Measurements from ENCODE around the gene PLCL1. TPM values are rescaled to one million over a fixed set of nuclear protein-coding genes. Genes with fewer than 3 reads are reported as not detected.

Gene PLCL1
- total RNA-seq, 1 donor from 2014 or later, result 2.0 TPM

DNA sequence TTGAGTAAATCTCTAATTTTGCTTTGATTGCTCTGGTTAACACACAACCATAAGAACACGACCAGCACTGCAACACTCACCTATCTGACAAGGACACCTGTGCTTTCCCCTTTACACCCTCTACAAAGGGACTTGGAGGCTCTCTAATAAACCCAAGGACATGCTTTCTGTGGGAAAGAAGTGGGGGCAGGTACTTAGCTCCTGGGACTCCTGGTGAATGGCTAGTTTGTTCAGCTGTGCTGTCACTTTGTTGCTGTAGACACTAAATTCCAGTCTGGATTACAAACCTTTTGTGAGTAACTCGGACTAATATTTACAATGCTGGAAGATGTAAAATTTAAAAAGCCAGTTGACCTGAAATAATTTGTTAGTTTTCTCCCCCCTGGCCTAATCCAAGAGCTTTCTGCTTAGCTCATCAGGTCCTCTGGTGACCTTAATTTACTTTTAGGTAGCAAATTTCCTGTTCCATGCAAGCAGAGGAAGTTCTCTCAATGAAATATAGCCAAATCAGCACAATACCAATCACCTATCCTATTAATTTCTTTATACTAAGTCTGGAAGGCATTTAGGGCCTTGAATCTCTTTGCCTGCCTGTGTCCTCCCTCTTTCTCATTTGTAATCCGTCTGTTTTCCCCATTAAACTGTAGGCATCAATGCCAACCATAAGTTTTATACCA is 67.5 kb downstream of the PLCL1 start:
- no peak overlapping the region for H3K4me3 Mint-ChIP-seq
- no peaks in the 10 kb centered on the region for H3K36me3 Mint-ChIP-seq
- no peaks in the 10 kb centered on the region for H3K9me3 Mint-ChIP-seq
- H3K27me3 Mint-ChIP-seq (ENCODE audit: low read depth), result peaks cover 36% of the 10 kb centered on the region
- no peak for DNase-seq (ENCODE audit: low spot score in 2 of 2, unreplicated experiment in 2 of 2)
- H3K4me1 Mint-ChIP-seq, result peaks cover 24% of the 10 kb centered on the region
- no peak overlapping the region for H3K27ac Mint-ChIP-seq
- TF ChIP-seq CTCF (IDR thresholded peaks at IDR 0.05; ENCODE audit: unreplicated experiment), result no peak

DNA sequence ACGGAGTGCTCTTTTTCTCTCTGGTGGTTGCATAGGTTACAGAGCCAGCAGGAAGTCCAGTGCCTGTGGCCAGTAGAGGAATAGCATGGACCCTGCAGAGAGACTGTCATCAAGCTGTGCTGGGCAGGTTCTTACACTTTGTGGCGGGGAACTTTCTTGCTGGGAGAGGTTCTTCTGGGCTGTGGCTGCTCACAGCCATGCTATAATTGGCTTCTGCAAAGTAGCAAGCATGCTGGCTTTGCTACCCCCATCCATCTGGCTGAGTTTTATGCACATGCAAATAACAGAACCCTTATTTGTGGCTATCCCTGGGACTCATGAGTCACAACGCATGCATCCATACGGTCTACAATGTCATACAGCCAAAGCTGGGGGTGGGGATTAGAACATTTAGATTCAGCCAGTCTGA is 68.9 kb downstream of the PLCL1 start:
- no peak overlapping the region for H3K27ac Mint-ChIP-seq
- H3K4me3 Mint-ChIP-seq, result no peak overlapping the region
- H3K9me3 Mint-ChIP-seq, result no peaks in the 10 kb centered on the region
- no peaks in the 10 kb centered on the region for H3K36me3 Mint-ChIP-seq
- peaks cover 13% of the 10 kb centered on the region for H3K4me1 Mint-ChIP-seq
- H3K27me3 Mint-ChIP-seq (ENCODE audit: low read depth), result peaks cover 29% of the 10 kb centered on the region
- TF ChIP-seq CTCF (IDR thresholded peaks at IDR 0.05; ENCODE audit: unreplicated experiment), result no peak
- DNase-seq (ENCODE audit: low spot score in 2 of 2, unreplicated experiment in 2 of 2), result no peak

DNA sequence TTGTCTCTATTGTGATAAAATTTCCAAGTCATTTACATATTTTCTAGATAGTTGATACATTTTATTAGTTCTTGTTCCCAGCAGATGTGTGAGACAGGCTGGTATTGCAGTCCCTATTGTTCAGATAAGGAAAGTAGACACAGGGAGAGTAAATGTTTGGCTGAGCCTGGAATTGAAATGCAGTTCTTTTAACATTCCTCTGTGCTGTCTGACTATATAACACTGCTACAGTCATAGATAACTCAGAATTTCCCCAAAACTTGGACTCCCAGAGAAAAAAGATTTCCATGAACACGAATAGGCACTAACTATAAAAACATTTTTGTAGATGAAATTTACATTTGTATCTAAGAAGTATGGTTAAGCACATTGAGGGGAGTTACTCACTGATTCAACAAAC is 71.4 kb downstream of the PLCL1 start:
- Mint-ChIP-seq H3K36me3 (no peaks in the 10 kb centered on the region), H3K4me3 (no peak overlapping the region), H3K27ac (peak overlapping the region; percentile 7), H3K27me3 (ENCODE audit: low read depth) (peaks cover 27% of the 10 kb centered on the region), H3K9me3 (no peaks in the 10 kb centered on the region), H3K4me1 (peaks cover 12% of the 10 kb centered on the region)
- no peak for TF ChIP-seq CTCF (IDR thresholded peaks at IDR 0.05; ENCODE audit: unreplicated experiment)
- DNase-seq (ENCODE audit: low spot score in 2 of 2, unreplicated experiment in 2 of 2), result no peak

- peaks cover 12% of the 10 kb centered on the region for H3K4me1 Mint-ChIP-seq
- DNase-seq (ENCODE audit: low spot score in 2 of 2, unreplicated experiment in 2 of 2), result no peak
- H3K27me3 Mint-ChIP-seq (ENCODE audit: low read depth), result peaks cover 19% of the 10 kb centered on the region
- no peak overlapping the region for H3K4me3 Mint-ChIP-seq
- no peaks in the 10 kb centered on the region for H3K9me3 Mint-ChIP-seq
- H3K27ac Mint-ChIP-seq, result no peak overlapping the region
- H3K36me3 Mint-ChIP-seq, result no peaks in the 10 kb centered on the region
- TF ChIP-seq CTCF (IDR thresholded peaks at IDR 0.05; ENCODE audit: unreplicated experiment), result no peak
These were observed 72.1 kb downstream of the PLCL1 start for GRCh38 chr2:197876524-197876923.

GRCh38 chr2:197877038-197877437 is 72.6 kb downstream of the PLCL1 start:
- no peak for DNase-seq (ENCODE audit: low spot score in 2 of 2, unreplicated experiment in 2 of 2)
- H3K4me1 Mint-ChIP-seq, result peaks cover 12% of the 10 kb centered on the region
- H3K36me3 Mint-ChIP-seq, result no peaks in the 10 kb centered on the region

More at GRCh38 chr2:197877038-197877437, 72.6 kb downstream of the PLCL1 start:
- Mint-ChIP-seq H3K4me3 (no peak overlapping the region), H3K9me3 (no peaks in the 10 kb centered on the region), H3K27me3 (ENCODE audit: low read depth) (peaks cover 14% of the 10 kb centered on the region), H3K27ac (no peak overlapping the region)
- TF ChIP-seq CTCF (IDR thresholded peaks at IDR 0.05; ENCODE audit: unreplicated experiment), result no peak
